ENCODE results near the gene METTL15. TPM values are rescaled to one million over a fixed set of nuclear protein-coding genes. Genes with fewer than 3 reads are reported as not detected.
"Not testable (repeated sequence)": the region's sequence is repeated elsewhere in the genome, so short reads cannot be mapped to it uniquely, and the experiment has no call there.

The METTL15 gene
- total RNA-seq, 1 donor, result 24.6 TPM

DNA sequence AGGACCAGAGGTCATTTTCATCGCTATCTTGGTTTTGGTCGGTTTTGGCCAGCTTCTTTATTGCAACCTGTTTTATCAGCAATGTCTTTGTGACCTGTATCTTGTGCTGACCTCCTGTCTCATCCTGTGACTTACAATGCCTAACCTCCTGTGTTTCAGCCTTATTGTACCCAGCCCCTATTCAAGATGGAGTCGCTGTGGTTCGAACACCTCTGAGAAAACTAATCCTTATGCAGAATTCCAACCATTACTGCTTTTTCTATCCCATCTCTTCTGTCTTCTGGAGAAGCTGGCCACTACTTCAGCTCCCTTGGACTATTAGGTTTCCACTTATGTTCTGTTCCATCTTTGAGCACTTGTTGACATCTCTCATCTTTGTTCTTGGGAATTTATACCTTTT, 62.6 kb downstream of the METTL15 start:
- DNase-seq (ENCODE audit: low read depth), result no peak
- H3K4me3 ChIP-seq (ENCODE audit: low read depth, low read length), result no peak overlapping the region
- TF ChIP-seq, protein P1, sequence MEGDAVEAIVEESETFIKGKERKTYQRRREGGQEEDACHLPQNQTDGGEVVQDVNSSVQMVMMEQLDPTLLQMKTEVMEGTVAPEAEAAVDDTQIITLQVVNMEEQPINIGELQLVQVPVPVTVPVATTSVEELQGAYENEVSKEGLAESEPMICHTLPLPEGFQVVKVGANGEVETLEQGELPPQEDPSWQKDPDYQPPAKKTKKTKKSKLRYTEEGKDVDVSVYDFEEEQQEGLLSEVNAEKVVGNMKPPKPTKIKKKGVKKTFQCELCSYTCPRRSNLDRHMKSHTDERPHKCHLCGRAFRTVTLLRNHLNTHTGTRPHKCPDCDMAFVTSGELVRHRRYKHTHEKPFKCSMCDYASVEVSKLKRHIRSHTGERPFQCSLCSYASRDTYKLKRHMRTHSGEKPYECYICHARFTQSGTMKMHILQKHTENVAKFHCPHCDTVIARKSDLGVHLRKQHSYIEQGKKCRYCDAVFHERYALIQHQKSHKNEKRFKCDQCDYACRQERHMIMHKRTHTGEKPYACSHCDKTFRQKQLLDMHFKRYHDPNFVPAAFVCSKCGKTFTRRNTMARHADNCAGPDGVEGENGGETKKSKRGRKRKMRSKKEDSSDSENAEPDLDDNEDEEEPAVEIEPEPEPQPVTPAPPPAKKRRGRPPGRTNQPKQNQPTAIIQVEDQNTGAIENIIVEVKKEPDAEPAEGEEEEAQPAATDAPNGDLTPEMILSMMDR (IDR thresholded peaks at IDR 0.05; ENCODE audit: insufficient read depth, low read length), result no peak

DNA sequence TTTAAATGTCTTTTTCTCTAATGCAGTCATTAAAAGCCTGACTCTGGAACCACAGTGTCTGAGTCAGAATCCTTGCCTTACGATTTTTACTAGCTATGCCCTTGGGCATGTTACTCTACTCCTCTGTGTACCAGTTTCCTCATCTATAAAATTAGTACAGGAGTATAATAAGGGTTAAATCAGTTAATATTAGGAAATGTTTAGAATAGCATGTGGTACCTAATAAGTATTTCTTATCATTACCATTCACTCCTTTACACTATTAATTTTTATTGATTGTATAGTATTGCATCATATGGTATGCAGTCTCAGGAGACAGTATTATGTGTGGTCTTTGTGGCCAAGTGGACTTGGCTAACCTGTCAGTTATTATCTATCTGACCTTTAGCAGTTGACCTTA, 68.2 kb downstream of the METTL15 start:
- no peak overlapping the region for H3K4me3 ChIP-seq (ENCODE audit: low read depth, low read length)
- peak; percentile 13 for DNase-seq (ENCODE audit: low read depth)
- TF ChIP-seq, protein P1 (IDR thresholded peaks at IDR 0.05; ENCODE audit: insufficient read depth, low read length), result no peak

DNA sequence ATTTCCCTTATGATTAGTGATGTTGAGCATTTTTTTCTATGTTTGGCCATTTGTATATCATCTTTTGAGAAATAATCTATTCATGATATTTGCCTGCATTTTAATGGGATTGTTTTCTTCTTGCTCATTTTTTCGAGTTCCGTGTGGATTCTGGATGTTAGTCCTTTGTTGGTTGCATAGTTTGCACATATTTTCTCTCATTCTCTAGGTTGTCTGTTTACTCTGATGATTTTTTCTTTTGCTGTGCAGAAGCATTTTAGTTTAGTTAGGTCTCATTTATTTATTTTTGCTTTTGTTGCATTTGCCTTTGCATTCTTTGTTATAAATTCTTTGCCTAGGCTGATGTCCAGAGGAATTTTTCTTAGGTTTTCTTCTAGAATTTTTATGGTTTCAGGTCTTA, 87.3 kb downstream of the METTL15 start:
- H3K4me3 ChIP-seq (ENCODE audit: low read depth, low read length), result no peak overlapping the region
- TF ChIP-seq, protein P1 (IDR thresholded peaks at IDR 0.05; ENCODE audit: insufficient read depth, low read length), result no peak
- no peak for DNase-seq (ENCODE audit: low read depth)

DNA sequence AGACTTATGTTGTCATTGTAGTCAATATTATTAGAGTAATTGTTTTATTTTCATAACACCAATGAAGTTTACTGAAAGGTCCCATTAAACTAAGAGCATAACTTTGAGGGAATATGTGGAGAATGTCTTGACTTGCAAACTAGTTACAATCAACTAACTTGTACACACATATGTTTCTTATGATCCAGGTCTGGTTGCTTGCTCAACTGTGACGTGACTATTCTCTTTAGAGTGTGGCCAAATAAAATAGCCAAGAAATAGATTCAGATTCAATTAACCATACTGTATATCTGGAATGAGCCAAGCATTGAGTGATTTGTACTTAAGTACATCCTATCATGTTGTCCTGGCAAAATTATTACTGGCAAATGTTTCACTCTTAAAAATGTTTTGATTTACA, 101.7 kb downstream of the METTL15 start:
- no peak overlapping the region for H3K4me3 ChIP-seq (ENCODE audit: low read depth, low read length)
- peak; percentile 23 for DNase-seq (ENCODE audit: low read depth)
- TF ChIP-seq, protein P1 (IDR thresholded peaks at IDR 0.05; ENCODE audit: insufficient read depth, low read length), result no peak

DNA sequence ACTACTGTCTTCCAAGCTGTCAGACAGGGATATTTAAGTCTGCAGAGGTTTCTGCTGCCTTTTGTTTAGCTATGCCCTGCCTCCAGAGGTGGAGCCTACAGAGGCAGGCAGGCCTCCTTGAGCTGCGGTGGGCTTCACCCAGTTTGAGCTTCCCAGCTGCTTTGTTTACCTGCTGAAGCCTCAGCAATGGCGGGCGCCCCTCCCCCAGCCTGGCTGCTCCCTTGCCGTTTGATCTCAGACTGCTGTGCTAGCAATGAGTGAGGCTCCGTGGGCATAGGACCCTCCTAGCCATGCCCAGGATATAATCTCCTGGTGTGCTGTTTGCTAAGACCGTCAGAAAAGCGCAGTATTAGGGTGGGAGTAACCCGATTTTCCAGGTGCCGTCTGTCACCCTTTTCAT, 113.9 kb downstream of the METTL15 start:
- DNase-seq (ENCODE audit: low read depth); H3K4me3 ChIP-seq (ENCODE audit: low read depth, low read length): not testable (repeated sequence)

DNA sequence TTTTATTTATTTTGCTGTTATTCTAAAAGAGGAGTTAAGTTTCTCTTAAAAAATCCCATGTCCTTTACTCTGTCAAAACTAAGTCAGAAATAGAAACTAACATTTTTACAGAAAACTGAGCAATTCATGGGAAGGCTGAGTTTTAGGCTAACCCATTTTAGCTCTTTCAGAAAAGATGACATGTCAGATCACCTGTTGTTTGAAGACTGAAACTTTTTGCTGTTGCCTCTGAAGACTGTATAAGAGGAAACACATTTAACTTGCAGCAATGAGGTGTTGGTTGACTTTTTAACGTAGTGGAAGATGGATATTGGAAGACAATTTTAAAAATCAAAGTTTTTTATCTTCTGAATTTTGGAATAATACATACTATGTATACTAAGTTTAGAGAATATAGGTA, 115.4 kb downstream of the METTL15 start:
- DNase-seq (ENCODE audit: low read depth), result no peak
- no peak overlapping the region for H3K4me3 ChIP-seq (ENCODE audit: low read depth, low read length)
- TF ChIP-seq, protein P1 (IDR thresholded peaks at IDR 0.05; ENCODE audit: insufficient read depth, low read length), result no peak

DNA sequence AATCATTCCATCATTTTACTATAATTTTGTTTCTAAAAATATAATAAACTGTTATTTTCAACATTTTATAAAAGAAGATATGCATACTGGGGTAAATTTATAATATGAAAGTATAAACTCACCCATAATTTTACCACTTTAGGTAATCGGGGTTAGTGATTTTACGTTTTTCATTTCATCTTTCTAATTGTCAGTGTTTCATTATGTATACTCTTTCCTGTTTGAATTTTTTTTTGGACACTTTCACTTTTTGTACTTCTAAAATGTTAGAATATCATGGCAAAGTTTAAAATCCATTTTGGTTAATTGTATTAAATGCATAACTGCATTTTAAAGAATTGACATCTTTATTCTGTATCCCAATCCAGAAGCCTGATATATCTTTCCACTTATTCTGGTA, 115.8 kb downstream of the METTL15 start:
- TF ChIP-seq, protein P1 (IDR thresholded peaks at IDR 0.05; ENCODE audit: insufficient read depth, low read length), result no peak
- DNase-seq (ENCODE audit: low read depth), result no peak
- H3K4me3 ChIP-seq (ENCODE audit: low read depth, low read length), result no peak overlapping the region

Measured in fibroblast of the aortic adventitia (primary cell).